ENCODE data around the gene LASP1NB.

The LASP1NB gene

GRCh38 chr17:38897176-38897575 is 28.2 kb upstream of the LASP1NB start:
- Mint-ChIP-seq H3K4me3 (no peak overlapping the region), H3K36me3 (ENCODE audit: low read depth) (peaks cover 48% of the 10 kb centered on the region), H3K9me3 (ENCODE audit: low read depth) (no peaks in the 10 kb centered on the region), H3K27ac (peak overlapping the region; percentile 98), H3K4me1 (peaks cover 76% of the 10 kb centered on the region), H3K27me3 (no peaks in the 10 kb centered on the region)
- DNase-seq: no peak
- POLR2A ChIA-PET: interaction anchor here (0.9 to 1.3 kb wide), 3 partner anchors 26 to 51 kb away, joined by 3 read pairs; no protein-coding TSS in a partner anchor
- ATAC-seq: no peak
- intact Hi-C loops (cut with DNase I, micrococcal nuclease): loop anchor here in 1 of 2 experiments (5.0 kb wide), 1 partner anchor 1290 kb away; the partner anchor contains the start of gene SYNRG
- CTCF ChIA-PET: interaction anchor here (0.5 to 1.5 kb wide), 6 partner anchors 13 to 47 kb away, joined by 3 to 4 read pairs (median 3); partner anchors contain the start of gene LASP1

- ATAC-seq (peak; percentile 2), DNase-seq (no peak)
- H3K36me3 Mint-ChIP-seq (ENCODE audit: low read depth): peaks cover 48% of the 10 kb centered on the region
- intact Hi-C loops (cut with DNase I, micrococcal nuclease): loop anchor here (1.0 to 5.0 kb wide), 7 partner anchors 26 to 1290 kb away; partner anchors contain the start of genes PIP4K2B (in 1 of the 2), PSMB3 (in 1 of the 2) and SYNRG (in 1 of the 2)
- POLR2A ChIA-PET: interaction anchor here (0.9 to 1.8 kb wide), 5 partner anchors 27 to 52 kb away, joined by 3 to 8 read pairs (median 3); partner anchors contain the start of gene RPL23
- H3K27me3 Mint-ChIP-seq: no peaks in the 10 kb centered on the region
- peak overlapping the region; percentile 70 for H3K4me3 Mint-ChIP-seq
- H3K9me3 Mint-ChIP-seq (ENCODE audit: low read depth): no peaks in the 10 kb centered on the region
- H3K27ac Mint-ChIP-seq: peak overlapping the region; percentile 98
- CTCF ChIA-PET: interaction anchor here (0.5 to 1.5 kb wide), 10 partner anchors 8 to 255 kb away, joined by 3 to 7 read pairs (median 3); partner anchors contain the start of genes LASP1 and LASP1NB
- peaks cover 70% of the 10 kb centered on the region for H3K4me1 Mint-ChIP-seq
Observed at GRCh38 chr17:38897671-38898290, 27.6 kb upstream of the LASP1NB start.

GRCh38 chr17:38898291-38898679 is 27.1 kb upstream of the LASP1NB start:
- DNase-seq (peak; percentile 67), ATAC-seq (peak; percentile 47)
- H3K36me3 Mint-ChIP-seq (ENCODE audit: low read depth): peaks cover 53% of the 10 kb centered on the region
- peak overlapping the region; percentile 98 for H3K27ac Mint-ChIP-seq
- H3K4me1 Mint-ChIP-seq: peaks cover 68% of the 10 kb centered on the region
- intact Hi-C loops (cut with DNase I, micrococcal nuclease): loop anchor here (1.0 to 5.0 kb wide), 7 partner anchors 27 to 1291 kb away; partner anchors contain the start of genes PIP4K2B (in 1 of the 2), PSMB3 (in 1 of the 2) and SYNRG (in 1 of the 2)
- H3K4me3 Mint-ChIP-seq: peak overlapping the region; percentile 70
- ChIA-PET POLR2A (interaction anchor here (0.9 to 1.8 kb wide), 5 partner anchors 11 to 44 kb away, joined by 3 to 8 read pairs (median 4); partner anchors contain the start of gene RPL23), CTCF (interaction anchor here (0.5 to 1.5 kb wide), 11 partner anchors 9 to 266 kb away, joined by 3 to 7 read pairs (median 3); partner anchors contain the start of genes LASP1 and LASP1NB)
- H3K27me3 Mint-ChIP-seq: no peaks in the 10 kb centered on the region
- no peaks in the 10 kb centered on the region for H3K9me3 Mint-ChIP-seq (ENCODE audit: low read depth)

GRCh38 chr17:38898812-38899348 is 26.5 kb upstream of the LASP1NB start:
- H3K4me3 Mint-ChIP-seq: peak overlapping the region; percentile 70
- no peaks in the 10 kb centered on the region for H3K27me3 Mint-ChIP-seq
- intact Hi-C loops (cut with DNase I, micrococcal nuclease): loop anchor here (1.0 to 5.0 kb wide), 7 partner anchors 27 to 1292 kb away; partner anchors contain the start of genes PIP4K2B (in 1 of the 2), PSMB3 (in 1 of the 2) and SYNRG (in 1 of the 2)
- H3K36me3 Mint-ChIP-seq (ENCODE audit: low read depth): peaks cover 57% of the 10 kb centered on the region
- H3K27ac Mint-ChIP-seq: peak overlapping the region; percentile 98
- H3K9me3 Mint-ChIP-seq (ENCODE audit: low read depth): no peaks in the 10 kb centered on the region
- H3K4me1 Mint-ChIP-seq: peaks cover 65% of the 10 kb centered on the region
- peak; percentile 95 for DNase-seq
- ChIA-PET POLR2A (interaction anchor here (0.9 to 1.8 kb wide), 5 partner anchors 11 to 45 kb away, joined by 3 to 8 read pairs (median 4); partner anchors contain the start of gene RPL23), CTCF (interaction anchor here (0.5 to 1.5 kb wide), 9 partner anchors 9 to 266 kb away, joined by 3 to 7 read pairs (median 3); no protein-coding TSS in a partner anchor)
- ATAC-seq: peak; percentile 91

GRCh38 chr17:38899421-38899820 is 26.0 kb upstream of the LASP1NB start:
- peaks cover 58% of the 10 kb centered on the region for H3K36me3 Mint-ChIP-seq (ENCODE audit: low read depth)
- peak overlapping the region; percentile 98 for H3K27ac Mint-ChIP-seq
- H3K9me3 Mint-ChIP-seq (ENCODE audit: low read depth): no peaks in the 10 kb centered on the region
- DNase-seq (no peak), ATAC-seq (peak; percentile 2)
- intact Hi-C loops (cut with DNase I, micrococcal nuclease): loop anchor here in 1 of 2 experiments (2.0 to 5.0 kb wide), 2 partner anchors 199 to 1292 kb away; partner anchors contain the start of gene SYNRG
- H3K4me3 Mint-ChIP-seq: peak overlapping the region; percentile 70
- H3K4me1 Mint-ChIP-seq: peaks cover 60% of the 10 kb centered on the region
- POLR2A ChIA-PET: interaction anchor here (0.6 to 1.8 kb wide), 4 partner anchors 22 to 145 kb away, joined by 3 to 8 read pairs (median 4); partner anchors contain the start of gene RPL23
- CTCF ChIA-PET: interaction anchor here (1.1 to 1.5 kb wide), 5 partner anchors 10 to 254 kb away, joined by 3 to 7 read pairs (median 4); no protein-coding TSS in a partner anchor
- H3K27me3 Mint-ChIP-seq: no peaks in the 10 kb centered on the region

GRCh38 chr17:38900978-38901656 is 24.3 kb upstream of the LASP1NB start:
- POLR2A ChIA-PET: interaction anchor here (0.6 to 1.2 kb wide), 2 partner anchors 31 to 40 kb away, joined by 3 read pairs; partner anchors contain the start of gene LASP1
- intact Hi-C loops (cut with DNase I, micrococcal nuclease): no loop called here
- ATAC-seq: no peak
- Mint-ChIP-seq H3K27me3 (no peaks in the 10 kb centered on the region), H3K36me3 (ENCODE audit: low read depth) (peaks cover 66% of the 10 kb centered on the region), H3K4me3 (no peak overlapping the region), H3K4me1 (peaks cover 59% of the 10 kb centered on the region), H3K9me3 (ENCODE audit: low read depth) (no peaks in the 10 kb centered on the region), H3K27ac (peak overlapping the region; percentile 61)
- no peak for DNase-seq
- CTCF ChIA-PET: interaction anchor here (0.7 to 1.6 kb wide), 7 partner anchors 14 to 487 kb away, joined by 3 to 7 read pairs (median 4); partner anchors contain the start of gene LASP1NB

- peaks cover 46% of the 10 kb centered on the region for H3K36me3 Mint-ChIP-seq (ENCODE audit: low read depth)
- CTCF ChIA-PET: interaction anchor here (1.6 to 2.0 kb wide), 3 partner anchors 18 to 30 kb away, joined by 3 to 10 read pairs (median 5); no protein-coding TSS in a partner anchor
- DNase-seq (no peak), ATAC-seq (no peak)
- H3K4me3 Mint-ChIP-seq: no peak overlapping the region
- peaks cover 47% of the 10 kb centered on the region for H3K4me1 Mint-ChIP-seq
- H3K9me3 Mint-ChIP-seq (ENCODE audit: low read depth): no peaks in the 10 kb centered on the region
- no peaks in the 10 kb centered on the region for H3K27me3 Mint-ChIP-seq
- intact Hi-C loops (cut with DNase I, micrococcal nuclease): no loop called here
- POLR2A ChIA-PET: no interaction called here
- H3K27ac Mint-ChIP-seq: peak overlapping the region; percentile 53
Observed at GRCh38 chr17:38903404-38903803, 22.0 kb upstream of the LASP1NB start.

- ATAC-seq (no peak), DNase-seq (no peak)
- ChIA-PET POLR2A (interaction anchor here (0.6 to 0.7 kb wide), 2 partner anchors 29 to 591 kb away, joined by 3 read pairs; no protein-coding TSS in a partner anchor), CTCF (interaction anchor here (0.6 to 1.8 kb wide), 3 partner anchors 17 to 88 kb away, joined by 3 to 5 read pairs (median 4); no protein-coding TSS in a partner anchor)
- H3K9me3 Mint-ChIP-seq (ENCODE audit: low read depth): no peaks in the 10 kb centered on the region
- H3K27me3 Mint-ChIP-seq: no peaks in the 10 kb centered on the region
- H3K36me3 Mint-ChIP-seq (ENCODE audit: low read depth): peaks cover 33% of the 10 kb centered on the region
- intact Hi-C loops (cut with DNase I, micrococcal nuclease): no loop called here
- no peak overlapping the region for H3K4me3 Mint-ChIP-seq
- peaks cover 39% of the 10 kb centered on the region for H3K4me1 Mint-ChIP-seq
- H3K27ac Mint-ChIP-seq: no peak overlapping the region
Observed at GRCh38 chr17:38904892-38905291, 20.5 kb upstream of the LASP1NB start.

- H3K27me3 Mint-ChIP-seq: no peaks in the 10 kb centered on the region
- no peak overlapping the region for H3K27ac Mint-ChIP-seq
- ChIA-PET POLR2A (interaction anchor here (0.6 kb wide), 1 partner anchor 30 kb away, joined by 3 read pairs; no protein-coding TSS in a partner anchor), CTCF (no interaction called here)
- intact Hi-C loops (cut with DNase I, micrococcal nuclease): no loop called here
- DNase-seq (no peak), ATAC-seq (no peak)
- no peaks in the 10 kb centered on the region for H3K9me3 Mint-ChIP-seq (ENCODE audit: low read depth)
- peaks cover 38% of the 10 kb centered on the region for H3K4me1 Mint-ChIP-seq
- H3K36me3 Mint-ChIP-seq (ENCODE audit: low read depth): peaks cover 33% of the 10 kb centered on the region
- H3K4me3 Mint-ChIP-seq: no peak overlapping the region
Observed at GRCh38 chr17:38905375-38905774, 20.0 kb upstream of the LASP1NB start.

- Mint-ChIP-seq H3K4me1 (peaks cover 28% of the 10 kb centered on the region), H3K27me3 (no peaks in the 10 kb centered on the region), H3K27ac (peak overlapping the region; percentile 30), H3K9me3 (ENCODE audit: low read depth) (no peaks in the 10 kb centered on the region), H3K4me3 (no peak overlapping the region), H3K36me3 (ENCODE audit: low read depth) (peaks cover 28% of the 10 kb centered on the region)
- ChIA-PET POLR2A (interaction anchor here (0.6 kb wide), 1 partner anchor 148 kb away, joined by 3 read pairs; no protein-coding TSS in a partner anchor), CTCF (interaction anchor here (0.8 to 1.7 kb wide), 6 partner anchors 9 to 260 kb away, joined by 3 to 8 read pairs (median 3); partner anchors contain the start of gene LASP1NB)
- DNase-seq: no peak
- no peak for ATAC-seq
- intact Hi-C loops (cut with DNase I, micrococcal nuclease): no loop called here
Observed at GRCh38 chr17:38906460-38907228, 18.8 kb upstream of the LASP1NB start.

All from activated CD4-positive, alpha-beta T cell treated with anti-CD3 and anti-CD28 coated beads for 36 hours (primary cell).